ENCODE data around the gene C5orf63. TPM values are rescaled to one million over a fixed set of nuclear protein-coding genes. Genes with fewer than 3 reads are reported as not detected.

Gene C5orf63
- total and polyA plus RNA-seq, 9 of the 15 experiments (the other 6 are each of a cell fraction or from before 2014, with no cell fraction given): 1.8 to 24.6 (median 6.2) TPM

DNA sequence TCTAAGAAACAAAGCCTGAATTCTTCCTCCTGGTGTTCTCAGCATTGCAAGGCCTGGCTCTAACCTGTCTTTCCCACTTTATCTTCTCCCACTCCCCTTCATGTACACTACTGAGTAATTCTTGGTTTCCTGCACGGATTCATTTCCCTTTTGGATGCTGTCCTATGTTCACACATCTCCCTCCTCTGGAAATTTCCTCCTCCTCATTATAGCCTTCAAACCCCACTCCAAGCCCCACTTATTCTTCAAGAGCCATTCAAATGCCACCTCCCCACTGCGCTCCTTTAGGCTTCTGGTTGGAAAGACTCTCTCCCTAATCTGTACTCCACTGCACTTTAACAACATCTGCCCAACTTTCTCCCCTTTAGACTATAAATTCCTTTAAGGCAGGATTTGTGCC, 28.2 kb upstream of the C5orf63 start:
- H4K20me1 ChIP-seq (replicated peaks; ENCODE audit: control insufficient read depth, insufficient read depth, low read length): no peaks in the 10 kb centered on the region
- FAIRE-seq (no peak), DNase-seq (ENCODE audit: extremely low read depth in 1 of 4, low spot score in 3 of 4) (no peak), ATAC-seq (no peak)
- no peaks in the 10 kb centered on the region for H3K9me1 ChIP-seq (ENCODE audit: control insufficient read depth, insufficient read depth, low read length)
- ChIA-PET CTCF (ENCODE audit: low intra/inter-chr PET ratio) (no interaction called here), POLR2A (no interaction called here)
- H3K9ac ChIP-seq (ENCODE audit: insufficient read depth in 1 of 2, low read depth in 2 of 2, low read length in 2 of 2): no peak overlapping the region
- peaks cover 9 to 13% of the 10 kb centered on the region in 2 experiments; a peak in 4 of 5 replicates for H3K27me3 ChIP-seq (ENCODE audit: control insufficient read depth in 2 of 2, insufficient read depth in 2 of 2, low read length in 2 of 2)
- no peaks in the 10 kb centered on the region for H3K36me3 ChIP-seq (ENCODE audit: control insufficient read depth, insufficient read depth, low read length)
- intact Hi-C loops (cut with micrococcal nuclease) (no loop called here), in situ Hi-C loops (cut with MboI) (no loop called here)
- H3K4me1 ChIP-seq (replicated peaks in 1 of 2; ENCODE audit: control insufficient read depth in 2 of 2, insufficient read depth in 2 of 2, low read length in 2 of 2): no peaks in the 10 kb centered on the region; a peak in 1 of 5 replicates
- no TSS peak for BruUV-seq (replicated peaks)
- H3K4me2 ChIP-seq (ENCODE audit: insufficient read depth, low read length): no peak overlapping the region
- no peaks in the 10 kb centered on the region for H3K9me3 ChIP-seq (replicated peaks; ENCODE audit: control insufficient read depth, insufficient read depth, low read depth, low read length)
- H3K27ac ChIP-seq (ENCODE audit: extremely low read depth, low read depth, low read length): no peak overlapping the region
- WGBS (ENCODE audit: insufficient coverage, low coverage, missing lambda C conversion rate): 0% methylated on average over 2 of the region's 2 CpGs
- no peak overlapping the region for H2AFZ ChIP-seq (ENCODE audit: low read depth, low read length)
- H3K79me2 ChIP-seq (ENCODE audit: control insufficient read depth, insufficient read depth, low read length): no peaks in the 10 kb centered on the region
- no peak overlapping the region for H3K4me3 ChIP-seq
- no peak for TF ChIP-seq MIER1 (IDR thresholded peaks at IDR 0.05; ENCODE audit: low read depth)
- no peak for TF ChIP-seq CREM (IDR thresholded peaks at IDR 0.05; ENCODE audit: low read depth)
- no peak for TF ChIP-seq HMGXB4 (CRISPR knock-in tag; IDR thresholded peaks at IDR 0.05)
- no peak for TF ChIP-seq KAT2B (IDR thresholded peaks at IDR 0.05; ENCODE audit: low read depth, low read length)
- TF ChIP-seq NFIX (CRISPR knock-in tag; IDR thresholded peaks at IDR 0.05; ENCODE audit: low read depth): no peak
- TF ChIP-seq ZBTB9 (CRISPR knock-in tag; IDR thresholded peaks at IDR 0.05): no peak
- TF ChIP-seq ZBTB43 (CRISPR knock-in tag; IDR thresholded peaks at IDR 0.05): no peak
- no peak for TF ChIP-seq TARDBP (IDR thresholded peaks at IDR 0.05)
- TF ChIP-seq, protein P1, sequence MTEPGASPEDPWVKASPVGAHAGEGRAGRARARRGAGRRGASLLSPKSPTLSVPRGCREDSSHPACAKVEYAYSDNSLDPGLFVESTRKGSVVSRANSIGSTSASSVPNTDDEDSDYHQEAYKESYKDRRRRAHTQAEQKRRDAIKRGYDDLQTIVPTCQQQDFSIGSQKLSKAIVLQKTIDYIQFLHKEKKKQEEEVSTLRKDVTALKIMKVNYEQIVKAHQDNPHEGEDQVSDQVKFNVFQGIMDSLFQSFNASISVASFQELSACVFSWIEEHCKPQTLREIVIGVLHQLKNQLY (CRISPR knock-in tag; conservative IDR thresholded peaks at IDR 0.05): no peak
- TF ChIP-seq, protein P2, sequence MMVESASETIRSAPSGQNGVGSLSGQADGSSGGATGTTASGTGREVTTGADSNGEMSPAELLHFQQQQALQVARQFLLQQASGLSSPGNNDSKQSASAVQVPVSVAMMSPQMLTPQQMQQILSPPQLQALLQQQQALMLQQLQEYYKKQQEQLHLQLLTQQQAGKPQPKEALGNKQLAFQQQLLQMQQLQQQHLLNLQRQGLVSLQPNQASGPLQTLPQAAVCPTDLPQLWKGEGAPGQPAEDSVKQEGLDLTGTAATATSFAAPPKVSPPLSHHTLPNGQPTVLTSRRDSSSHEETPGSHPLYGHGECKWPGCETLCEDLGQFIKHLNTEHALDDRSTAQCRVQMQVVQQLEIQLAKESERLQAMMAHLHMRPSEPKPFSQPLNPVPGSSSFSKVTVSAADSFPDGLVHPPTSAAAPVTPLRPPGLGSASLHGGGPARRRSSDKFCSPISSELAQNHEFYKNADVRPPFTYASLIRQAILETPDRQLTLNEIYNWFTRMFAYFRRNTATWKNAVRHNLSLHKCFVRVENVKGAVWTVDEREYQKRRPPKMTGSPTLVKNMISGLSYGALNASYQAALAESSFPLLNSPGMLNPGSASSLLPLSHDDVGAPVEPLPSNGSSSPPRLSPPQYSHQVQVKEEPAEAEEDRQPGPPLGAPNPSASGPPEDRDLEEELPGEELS (CRISPR knock-in tag; IDR thresholded peaks at IDR 0.05; ENCODE audit: borderline replicate concordance): no peak
- TF ChIP-seq TFAM (CRISPR knock-in tag; conservative IDR thresholded peaks at IDR 0.05): no peak
- no peak for TF ChIP-seq ZNF217 (CRISPR knock-in tag; IDR thresholded peaks at IDR 0.05)
- no peak for TF ChIP-seq ARHGAP35 (IDR thresholded peaks at IDR 0.05; ENCODE audit: partially characterized antibody)
- TF ChIP-seq CBX3 (IDR thresholded peaks at IDR 0.05; ENCODE audit: borderline replicate concordance in 1 of 2, low read length in 2 of 2): no peak
- TF ChIP-seq ELF2 (CRISPR knock-in tag; IDR thresholded peaks at IDR 0.05): no peak
